ENCODE data around the gene PRSS57. TPM values are rescaled to one million over a fixed set of nuclear protein-coding genes. Genes with fewer than 3 reads are reported as not detected.
"Not testable (repeated sequence)": the region's sequence is repeated elsewhere in the genome, so short reads cannot be mapped to it uniquely, and the experiment has no call there.

The PRSS57 gene
- not detected for total RNA-seq

GRCh38 chr19:695352-695949 lies at the start of gene PRSS57:
PRSS57 (minus strand) TSS chr19:695452; CDS start chr19:695430, 22 bp downstream.
- Mint-ChIP-seq H3K4me3 (no peak within 1 kb of the TSS), H3K27me3 (peaks cover 14% of the 10 kb centered on the region), H3K27ac (no peak within 1 kb of the TSS), H3K9me3 (no peaks in the 10 kb centered on the region), H3K4me1 (no peaks in the 10 kb centered on the region), H3K36me3 (ENCODE audit: low read depth) (no peaks in the 10 kb centered on the region)
- CTCF ChIA-PET, result interaction anchor here (1.6 kb wide), 1 partner anchor 39 kb away, joined by 5 read pairs; no protein-coding TSS in a partner anchor
- POLR2A ChIA-PET, result no interaction called here
- no peak for DNase-seq

GRCh38 chr19:743168-743687 lies 48.0 kb upstream of the PRSS57 start:
- no peak for DNase-seq
- Mint-ChIP-seq H3K4me3 (no peak overlapping the region), H3K9me3 (peaks cover 4% of the 10 kb centered on the region), H3K27me3 (no peaks in the 10 kb centered on the region), H3K27ac (no peak overlapping the region), H3K4me1 (no peaks in the 10 kb centered on the region), H3K36me3 (ENCODE audit: low read depth) (no peaks in the 10 kb centered on the region)
- ChIA-PET POLR2A (no interaction called here), CTCF (no interaction called here)

GRCh38 chr19:742540-743075 lies 47.4 kb upstream of the PRSS57 start:
- ChIA-PET POLR2A (no interaction called here), CTCF (no interaction called here)
- H3K27me3 Mint-ChIP-seq, result no peaks in the 10 kb centered on the region

GRCh38 chr19:741506-742131 lies 46.4 kb upstream of the PRSS57 start:
- Mint-ChIP-seq H3K4me1 (no peaks in the 10 kb centered on the region), H3K27ac (no peak overlapping the region), H3K4me3 (no peak overlapping the region), H3K36me3 (ENCODE audit: low read depth) (no peaks in the 10 kb centered on the region), H3K27me3 (no peaks in the 10 kb centered on the region), H3K9me3 (peaks cover 4% of the 10 kb centered on the region)
- CTCF ChIA-PET, result interaction anchor here (0.6 to 1.0 kb wide), 2 partner anchors 209 to 288 kb away, joined by 3 to 4 read pairs; no protein-coding TSS in a partner anchor
- DNase-seq, result no peak
- POLR2A ChIA-PET, result no interaction called here

More at GRCh38 chr19:742540-743075, 47.4 kb upstream of the PRSS57 start:
- DNase-seq, result no peak
- Mint-ChIP-seq H3K9me3 (peaks cover 4% of the 10 kb centered on the region), H3K36me3 (ENCODE audit: low read depth) (no peaks in the 10 kb centered on the region), H3K4me1 (no peaks in the 10 kb centered on the region), H3K4me3 (no peak overlapping the region), H3K27ac (no peak overlapping the region)

- CTCF ChIA-PET, result interaction anchor here (0.6 to 1.0 kb wide), 3 partner anchors 11 to 288 kb away, joined by 3 to 4 read pairs (median 3); no protein-coding TSS in a partner anchor
- peak overlapping the region; percentile 19 for H3K27ac Mint-ChIP-seq
- H3K4me3 Mint-ChIP-seq; DNase-seq; H3K27me3 Mint-ChIP-seq; POLR2A ChIA-PET; H3K9me3 Mint-ChIP-seq; H3K36me3 Mint-ChIP-seq (ENCODE audit: low read depth); H3K4me1 Mint-ChIP-seq: not testable (repeated sequence)
Measured at GRCh38 chr19:740816-741505, 45.7 kb upstream of the PRSS57 start.

- no peak overlapping the region for H3K4me3 Mint-ChIP-seq
- H3K27me3 Mint-ChIP-seq, result no peaks in the 10 kb centered on the region
- H3K9me3 Mint-ChIP-seq, result peaks cover 4% of the 10 kb centered on the region
- H3K4me1 Mint-ChIP-seq, result no peaks in the 10 kb centered on the region
- ChIA-PET CTCF (interaction anchor here (0.6 kb wide), 1 partner anchor 10 kb away, joined by 3 read pairs; no protein-coding TSS in a partner anchor), POLR2A (no interaction called here)
- no peak overlapping the region for H3K27ac Mint-ChIP-seq
- no peaks in the 10 kb centered on the region for H3K36me3 Mint-ChIP-seq (ENCODE audit: low read depth)
- no peak for DNase-seq
Measured at GRCh38 chr19:739998-740715, 44.9 kb upstream of the PRSS57 start.

GRCh38 chr19:738509-739128 lies 43.4 kb upstream of the PRSS57 start:
- Mint-ChIP-seq H3K4me3 (no peak overlapping the region), H3K4me1 (peaks cover 5% of the 10 kb centered on the region), H3K9me3 (peaks cover under 1% of the 10 kb centered on the region), H3K36me3 (ENCODE audit: low read depth) (no peaks in the 10 kb centered on the region), H3K27ac (no peak overlapping the region), H3K27me3 (no peaks in the 10 kb centered on the region)
- ChIA-PET POLR2A (no interaction called here), CTCF (no interaction called here)
- no peak for DNase-seq

GRCh38 chr19:737591-738093 lies 42.4 kb upstream of the PRSS57 start:
- peaks cover 12% of the 10 kb centered on the region for H3K4me1 Mint-ChIP-seq
- no peak overlapping the region for H3K4me3 Mint-ChIP-seq
- ChIA-PET CTCF (no interaction called here), POLR2A (no interaction called here)
- peak; percentile 57 for DNase-seq
- H3K9me3 Mint-ChIP-seq, result no peaks in the 10 kb centered on the region
- no peak overlapping the region for H3K27ac Mint-ChIP-seq
- H3K36me3 Mint-ChIP-seq (ENCODE audit: low read depth), result no peaks in the 10 kb centered on the region
- H3K27me3 Mint-ChIP-seq, result no peaks in the 10 kb centered on the region

- CTCF ChIA-PET, result no interaction called here
- no peaks in the 10 kb centered on the region for H3K9me3 Mint-ChIP-seq
Measured at GRCh38 chr19:736125-736524, 40.9 kb upstream of the PRSS57 start.

GRCh38 chr19:734716-735115 lies 39.5 kb upstream of the PRSS57 start:
- Mint-ChIP-seq H3K36me3 (ENCODE audit: low read depth) (no peaks in the 10 kb centered on the region), H3K4me1 (peaks cover 15% of the 10 kb centered on the region), H3K9me3 (no peaks in the 10 kb centered on the region), H3K4me3 (no peak overlapping the region), H3K27me3 (no peaks in the 10 kb centered on the region), H3K27ac (no peak overlapping the region)
- ChIA-PET CTCF (interaction anchor here (0.7 to 1.4 kb wide), 8 partner anchors 20 to 534 kb away, joined by 3 to 10 read pairs (median 4); partner anchors contain the start of genes CIRBP, PRSS57 and RNF126), POLR2A (no interaction called here)
- DNase-seq, result no peak

More at GRCh38 chr19:736125-736524, 40.9 kb upstream of the PRSS57 start:
- Mint-ChIP-seq H3K4me3 (no peak overlapping the region), H3K36me3 (ENCODE audit: low read depth) (no peaks in the 10 kb centered on the region), H3K27ac (no peak overlapping the region), H3K27me3 (no peaks in the 10 kb centered on the region), H3K4me1 (peaks cover 15% of the 10 kb centered on the region)
- DNase-seq, result no peak
- POLR2A ChIA-PET, result no interaction called here

- H3K4me3 Mint-ChIP-seq, result no peak overlapping the region
- no peaks in the 10 kb centered on the region for H3K36me3 Mint-ChIP-seq (ENCODE audit: low read depth)
- H3K27ac Mint-ChIP-seq, result peak overlapping the region; percentile 41
- ChIA-PET POLR2A (no interaction called here), CTCF (interaction anchor here (0.6 kb wide), 1 partner anchor 106 kb away, joined by 3 read pairs; no protein-coding TSS in a partner anchor)
- H3K9me3 Mint-ChIP-seq, result no peaks in the 10 kb centered on the region
- H3K4me1 Mint-ChIP-seq, result peaks cover 15% of the 10 kb centered on the region
- H3K27me3 Mint-ChIP-seq, result no peaks in the 10 kb centered on the region
- DNase-seq, result no peak
Measured at GRCh38 chr19:732148-733069, 37.2 kb upstream of the PRSS57 start.

All from activated CD4-positive, alpha-beta T cell treated with anti-CD3 and anti-CD28 coated beads, Interleukin-2, amount 10 ng/mL, durations not matched to agents 7 days and 5 days (primary cell).